ENCODE measurements around the gene ADCY6. TPM values are rescaled to one million over a fixed set of nuclear protein-coding genes. Genes with fewer than 3 reads are reported as not detected.

Gene ADCY6
- total RNA-seq, 1 donor from 2014 or later, result 52.1 TPM

DNA sequence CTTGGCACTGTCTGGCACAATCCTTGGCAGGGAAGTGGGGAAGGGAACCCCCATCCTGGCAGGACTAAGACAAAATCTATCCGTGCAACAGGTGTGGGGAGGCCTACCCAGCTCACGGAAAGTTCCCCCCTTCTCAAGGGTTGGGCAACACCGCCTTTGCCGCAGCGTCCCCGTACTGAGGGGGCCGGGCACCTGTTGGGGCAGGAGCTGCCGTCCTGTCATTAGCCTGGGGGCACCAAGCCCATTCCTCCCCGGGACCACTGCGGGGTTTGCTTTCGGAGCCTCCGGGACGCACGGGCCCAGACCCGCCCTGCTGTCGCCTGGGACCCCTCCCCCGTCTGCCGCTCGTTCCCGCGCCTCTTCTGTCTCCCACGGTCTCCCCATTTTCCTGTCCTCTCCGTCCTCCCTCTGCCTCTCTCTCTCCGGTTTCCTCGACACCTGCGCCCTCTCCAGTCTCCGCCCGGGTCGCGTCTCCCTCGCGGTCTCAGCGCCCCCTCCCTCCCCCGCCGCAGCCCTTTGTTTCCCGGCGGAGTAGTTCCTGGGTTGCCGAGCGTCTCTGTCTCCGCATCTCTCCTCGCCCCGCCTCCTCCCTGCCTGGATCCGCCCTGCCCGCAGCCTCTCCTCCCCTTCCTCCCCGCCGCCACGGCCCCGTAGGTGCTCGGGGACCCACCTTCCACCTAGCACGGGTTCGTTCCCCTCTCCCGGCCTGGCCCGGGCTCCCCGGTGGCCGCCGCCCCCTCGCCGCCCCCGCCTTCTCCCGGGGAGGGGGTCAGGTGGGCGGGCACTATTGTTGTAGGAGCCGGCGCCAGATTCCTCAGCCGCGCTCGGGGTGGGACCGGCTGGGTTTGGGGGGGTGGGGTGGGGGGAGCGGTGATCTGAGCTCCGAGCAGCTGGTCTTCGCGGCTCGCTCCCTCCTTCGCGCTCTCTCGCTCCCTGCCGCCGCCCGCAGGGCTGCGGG is 29.3 kb upstream of the ADCY6 start, which contains the start of gene CACNB3:
Gene CACNB3, plus strand, starts transcription at position 624 of the 958 bp plus-strand sequence. CDS start 434 bp downstream, outside the sequence.
- intact Hi-C loops (cut with DNase I), result no loop called here
- peak; percentile 14 for ATAC-seq (ENCODE audit: poor library complexity)
- DNase-seq, result peak; percentile 85

DNA sequence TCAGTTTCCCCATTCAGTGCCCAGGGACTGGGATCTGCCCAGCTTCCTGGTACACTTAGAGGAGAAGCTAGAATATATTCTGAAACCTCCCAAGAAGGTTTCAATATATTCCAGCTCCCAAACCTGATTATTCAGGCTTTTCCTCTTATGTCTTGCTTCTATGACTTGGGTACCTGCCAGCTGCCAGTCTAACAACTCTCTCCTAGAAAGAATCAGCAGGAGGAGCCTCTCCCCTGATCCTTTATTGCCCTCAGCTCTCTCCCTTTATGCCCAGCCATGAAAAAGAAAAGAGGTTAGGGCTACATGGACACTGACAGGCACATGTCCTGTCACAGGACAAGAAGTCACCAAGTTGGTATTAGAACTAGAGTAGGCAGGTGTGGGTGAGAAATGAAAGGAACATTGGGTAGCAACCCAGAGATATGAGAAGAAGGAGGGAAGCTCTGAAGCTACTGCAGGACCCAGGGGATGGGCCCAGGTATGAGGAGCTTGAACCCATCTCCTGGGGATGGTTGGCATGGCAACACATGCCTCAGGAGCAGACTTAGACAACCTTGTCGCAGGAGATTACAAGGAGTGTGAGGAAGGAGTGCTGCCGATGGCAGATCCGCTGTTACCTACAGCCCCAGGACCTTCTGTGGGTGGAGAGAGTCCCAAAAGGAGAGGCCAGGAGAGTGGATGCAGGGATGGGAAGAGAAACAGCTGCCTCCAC is 27.4 kb upstream of the ADCY6 start:
- no peak for DNase-seq
- intact Hi-C loops (cut with DNase I), result no loop called here
- ATAC-seq (ENCODE audit: poor library complexity), result no peak

DNA sequence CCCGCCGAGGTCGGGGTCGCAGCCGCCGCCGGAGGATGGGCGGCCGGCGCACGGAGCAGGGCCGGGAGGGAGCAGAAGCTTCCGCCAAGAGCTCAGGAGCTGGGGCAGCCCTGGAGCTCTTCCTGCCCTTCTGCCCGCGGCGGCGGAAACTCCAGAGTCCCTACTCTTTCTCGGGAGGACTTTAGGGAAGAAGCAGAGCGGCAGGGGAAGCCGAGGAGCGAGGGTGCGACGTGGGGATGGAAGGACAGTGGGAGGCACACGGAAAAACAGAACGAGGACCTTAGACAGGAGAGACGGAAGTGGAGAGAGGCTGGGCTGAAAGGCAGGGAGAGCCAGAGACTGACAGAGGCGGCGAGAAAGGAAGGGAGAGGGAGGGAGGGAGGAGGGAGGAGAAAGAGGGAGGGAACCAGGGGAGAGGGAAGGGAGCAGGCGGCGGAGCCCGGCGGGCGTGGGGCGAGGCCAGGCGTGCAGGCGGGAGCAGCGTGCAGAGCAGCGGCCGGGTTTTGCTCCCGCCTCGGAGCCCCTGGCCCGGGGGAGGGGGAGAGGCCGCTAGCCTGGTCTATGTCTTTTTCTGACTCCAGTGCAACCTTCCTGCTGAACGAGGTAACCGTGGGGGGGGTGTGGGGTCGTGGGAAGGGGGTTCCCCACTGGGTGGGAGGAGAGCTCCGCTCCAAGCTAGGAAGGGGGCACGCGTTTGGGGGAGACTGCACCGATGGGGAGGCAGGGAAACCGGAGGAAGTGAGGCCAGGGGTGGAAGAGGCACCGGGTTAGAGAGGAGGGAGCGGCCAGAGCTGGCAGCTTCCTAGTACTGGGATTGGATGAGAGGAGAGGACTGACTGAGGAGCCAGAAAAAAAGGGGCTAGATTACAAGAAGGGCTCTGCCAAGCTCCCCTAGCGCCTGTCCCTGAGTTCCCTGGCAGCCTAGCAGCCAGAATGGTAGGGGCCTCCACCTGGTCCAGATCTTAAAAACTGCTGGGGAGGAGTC is 26.5 kb upstream of the ADCY6 start:
- intact Hi-C loops (cut with DNase I), result no loop called here
- ATAC-seq (ENCODE audit: poor library complexity), result peak; percentile 86

DNA sequence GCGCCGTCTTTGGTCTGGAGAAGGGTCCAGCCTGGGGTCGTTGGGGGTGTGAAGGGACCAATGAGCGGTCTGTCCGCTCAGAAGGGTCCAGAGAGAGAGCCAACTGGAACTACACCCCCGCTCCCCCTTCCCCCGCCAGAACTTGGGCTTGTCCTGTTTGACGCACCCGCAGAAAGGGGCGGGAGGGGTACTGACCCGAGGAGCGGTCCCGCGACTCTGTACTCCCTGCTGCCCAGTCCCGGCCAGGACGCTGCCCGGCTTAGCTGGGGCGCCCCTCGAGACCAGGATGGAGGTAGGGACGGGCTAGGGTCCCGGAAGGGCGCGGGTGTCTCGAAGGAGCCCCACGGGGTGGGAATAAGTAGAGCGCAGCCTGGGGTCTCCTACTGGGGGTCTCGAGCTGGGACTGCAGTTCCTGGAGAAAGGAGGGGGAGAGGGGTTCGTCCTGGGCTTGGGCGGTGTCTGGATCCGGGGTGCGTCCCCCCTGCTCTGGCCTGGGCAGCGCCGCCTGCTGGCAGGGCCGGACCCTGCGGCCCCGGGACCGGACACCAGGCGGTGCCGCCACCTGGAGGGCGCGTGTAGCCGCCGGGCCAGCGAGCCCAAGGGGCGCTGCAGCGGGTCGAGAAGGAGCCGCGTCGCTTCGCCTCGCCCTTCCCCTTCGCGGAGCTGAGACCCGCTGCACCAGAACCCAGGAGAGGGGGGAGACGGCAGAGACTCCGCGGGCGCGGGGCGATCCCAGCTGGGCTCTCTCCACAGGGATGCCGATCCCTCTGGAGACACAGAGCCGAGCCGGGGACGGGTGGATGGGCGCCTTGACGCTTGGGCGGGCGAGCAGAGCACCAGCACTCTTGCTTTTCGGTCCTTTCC is 25.6 kb upstream of the ADCY6 start:
- DNase-seq, result peak; percentile 93
- intact Hi-C loops (cut with DNase I), result no loop called here
- ATAC-seq (ENCODE audit: poor library complexity), result peak; percentile 93

More for the DNA sequence above, 26.5 kb upstream of the ADCY6 start:
- peak; percentile 84 for DNase-seq

DNA sequence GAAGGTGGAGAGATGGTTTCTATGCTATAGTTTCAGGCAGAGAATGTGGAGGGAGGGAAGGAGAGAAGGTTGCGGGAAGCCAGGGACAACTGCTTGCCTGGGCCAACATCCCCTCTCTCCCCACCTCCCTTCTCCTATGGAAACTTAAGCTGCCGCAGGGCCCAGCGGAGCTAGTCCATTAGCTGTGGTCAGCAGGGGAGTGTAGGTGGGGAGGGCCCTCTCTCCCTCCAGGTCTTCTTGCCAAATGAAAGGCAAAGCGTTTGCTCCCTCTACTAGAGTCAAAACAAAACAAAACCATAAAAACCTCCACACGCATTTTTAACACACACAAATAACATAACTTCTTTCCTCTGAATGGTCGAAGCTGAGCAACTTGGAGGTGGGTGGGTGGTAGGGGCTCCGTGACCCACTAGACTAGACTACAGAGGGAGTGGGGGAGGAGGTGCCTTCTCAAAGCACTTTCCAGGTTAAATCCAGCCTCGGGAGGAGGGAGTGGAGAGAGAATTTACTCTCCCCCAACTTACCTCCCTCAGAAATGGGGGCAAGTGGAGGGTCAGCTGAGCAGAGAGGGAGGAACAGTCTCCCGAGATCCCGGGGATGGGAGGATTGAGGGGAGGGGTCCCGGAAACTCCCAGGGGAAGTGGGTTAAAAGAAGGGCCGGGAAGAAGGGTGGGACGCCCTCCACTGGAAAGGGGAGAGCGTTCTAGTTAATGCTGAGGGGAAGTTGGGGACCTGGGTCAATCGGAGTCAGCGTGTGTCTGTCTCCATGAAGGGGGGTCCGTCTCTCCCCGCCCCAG is 24.8 kb upstream of the ADCY6 start:
- intact Hi-C loops (cut with DNase I), result no loop called here
- no peak for DNase-seq
- no peak for ATAC-seq (ENCODE audit: poor library complexity)

DNA sequence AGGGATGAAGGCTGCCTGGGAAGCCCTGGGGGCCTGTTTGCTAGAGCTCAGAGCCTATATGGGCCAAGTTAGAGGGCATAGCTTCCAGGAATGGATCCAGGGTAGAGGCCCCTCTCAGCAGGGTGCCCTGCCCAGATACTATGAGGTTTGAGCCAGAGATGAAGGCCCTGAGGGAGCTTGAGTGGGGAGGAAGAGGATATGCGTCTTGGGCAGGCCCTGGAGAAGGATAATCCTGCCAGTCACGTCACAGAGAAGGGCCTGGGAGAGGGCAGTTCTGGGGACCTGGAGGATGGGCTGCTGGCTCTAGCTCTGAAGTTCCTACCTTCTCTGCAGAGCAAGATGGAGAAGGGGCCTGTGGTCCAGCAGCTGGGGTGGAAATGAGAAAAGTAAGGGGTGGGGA is 23.5 kb upstream of the ADCY6 start:
- no peak for ATAC-seq (ENCODE audit: poor library complexity)
- intact Hi-C loops (cut with DNase I), result no loop called here
- no peak for DNase-seq

DNA sequence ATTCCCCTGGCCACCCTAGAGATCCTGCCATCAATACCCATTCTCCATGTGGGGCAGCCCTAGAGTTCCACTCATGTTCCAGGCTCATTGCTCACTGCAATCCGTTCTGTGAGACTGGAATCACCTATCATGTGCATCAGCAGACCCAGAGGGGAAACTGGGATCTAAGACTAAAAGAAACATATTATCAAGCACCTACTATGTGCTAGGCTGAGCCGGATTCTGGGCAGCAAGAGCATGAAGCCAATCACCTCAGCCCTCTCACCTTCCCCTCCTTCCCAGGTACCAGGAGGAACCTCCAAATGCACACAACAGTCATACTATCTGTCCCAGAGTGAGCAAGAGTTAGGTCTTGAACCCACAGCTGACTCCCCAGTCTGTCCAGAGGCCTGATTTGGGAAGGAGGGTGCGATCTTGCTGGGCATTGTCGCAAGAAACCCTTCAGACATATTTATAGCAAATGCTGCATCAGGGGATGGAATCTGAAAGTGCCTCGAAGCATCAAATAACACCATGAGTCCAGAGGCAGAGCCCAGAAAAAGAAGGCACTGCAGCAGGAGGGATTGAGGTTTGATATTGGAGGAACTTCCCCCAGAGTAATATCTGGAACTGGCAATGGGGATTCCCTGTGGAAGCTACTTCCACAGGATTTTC is 22.7 kb upstream of the ADCY6 start:
- DNase-seq, result no peak
- intact Hi-C loops (cut with DNase I), result no loop called here
- ATAC-seq (ENCODE audit: poor library complexity), result no peak

DNA sequence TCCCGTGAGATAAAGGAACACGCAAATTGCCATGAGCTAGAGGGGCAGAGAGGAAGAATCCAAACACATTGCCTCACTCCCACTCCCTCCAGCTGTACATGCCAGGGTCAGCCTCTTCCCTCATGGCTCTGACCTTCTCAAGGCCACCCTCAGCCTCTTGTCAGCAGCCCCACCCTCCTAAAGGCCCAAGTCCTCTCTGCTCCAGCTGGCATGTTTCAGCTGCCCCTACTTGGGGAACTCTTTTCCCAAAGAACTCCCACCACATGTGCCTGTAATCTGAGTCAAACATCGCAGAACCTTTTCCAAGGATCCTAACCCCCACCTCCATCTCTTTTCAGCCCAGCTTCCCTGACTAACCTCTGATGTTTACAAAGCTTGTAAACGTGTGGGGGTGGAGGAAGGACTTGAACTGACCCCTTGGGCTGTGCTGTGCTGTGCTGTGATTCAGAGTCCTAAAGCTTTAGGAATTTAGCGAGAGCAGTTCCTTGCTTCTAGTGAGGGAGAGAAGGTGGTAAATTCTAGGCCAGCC is 22.1 kb upstream of the ADCY6 start:
- intact Hi-C loops (cut with DNase I), result no loop called here

DNA sequence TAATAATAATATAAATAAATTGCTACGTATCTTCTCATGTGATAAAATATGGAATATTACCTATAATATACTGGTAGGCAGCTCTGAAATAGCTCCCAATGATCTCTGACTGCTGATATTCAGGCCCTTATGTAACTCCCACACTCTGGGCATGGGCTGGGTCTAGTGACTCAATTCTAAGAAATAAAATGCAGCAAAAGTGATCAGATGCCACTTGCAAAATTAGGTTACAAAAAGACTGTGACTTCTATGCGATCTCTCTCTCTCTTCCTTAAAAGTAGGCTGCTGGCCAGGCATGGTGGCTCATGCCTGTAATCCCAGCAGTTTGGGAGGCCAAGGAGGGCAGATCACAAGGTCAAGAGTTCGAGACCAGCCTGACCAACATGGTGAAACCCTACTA is 19.1 kb upstream of the ADCY6 start:
- DNase-seq, result no peak
- no peak for ATAC-seq (ENCODE audit: poor library complexity)
- intact Hi-C loops (cut with DNase I), result no loop called here

More for the DNA sequence above, 22.1 kb upstream of the ADCY6 start:
- DNase-seq (no peak), ATAC-seq (ENCODE audit: poor library complexity) (no peak)

DNA sequence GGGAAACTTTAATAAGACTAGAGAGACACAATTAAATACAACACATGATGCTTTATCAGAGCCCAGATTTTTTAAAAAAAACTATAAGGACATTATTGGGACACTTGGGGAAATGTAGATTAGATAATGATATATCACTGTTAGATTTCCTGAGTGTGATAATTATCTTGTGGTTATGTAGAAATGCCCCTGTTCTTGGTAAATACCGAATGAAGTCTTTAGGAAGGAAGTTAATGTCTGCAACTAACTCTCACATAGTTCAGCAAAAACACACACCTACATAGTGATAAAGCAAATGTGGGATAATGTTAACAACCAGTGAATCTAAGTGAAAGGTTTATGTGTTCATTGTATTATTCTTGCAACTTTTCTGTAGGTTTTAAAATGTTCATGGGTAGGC is 14.8 kb upstream of the ADCY6 start:
- intact Hi-C loops (cut with DNase I), result no loop called here
- no peak for ATAC-seq (ENCODE audit: poor library complexity)

DNA sequence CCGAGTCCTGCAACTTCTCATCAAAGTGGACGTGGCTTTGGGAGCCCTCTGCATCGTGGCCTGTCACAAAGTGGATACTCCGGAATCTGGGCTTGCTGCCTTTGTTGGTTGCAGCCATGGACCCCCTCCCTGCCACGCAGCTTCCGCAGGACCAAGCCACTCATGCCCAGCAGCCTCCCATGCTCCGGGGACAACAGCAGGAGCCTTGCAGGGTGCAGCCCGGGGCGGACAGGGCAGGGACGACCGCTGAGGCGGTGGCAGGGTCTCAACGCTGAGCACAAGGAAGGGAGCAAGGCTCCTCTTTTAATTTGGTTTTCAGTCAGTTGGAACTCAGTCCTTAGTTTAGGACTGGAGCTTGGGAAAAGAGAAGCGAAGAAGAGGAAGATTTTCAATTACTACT is 12.1 kb upstream of the ADCY6 start:
- intact Hi-C loops (cut with DNase I), result no loop called here
- ATAC-seq (ENCODE audit: poor library complexity) (no peak), DNase-seq (no peak)

More for the DNA sequence above, 14.8 kb upstream of the ADCY6 start:
- no peak for DNase-seq

DNA sequence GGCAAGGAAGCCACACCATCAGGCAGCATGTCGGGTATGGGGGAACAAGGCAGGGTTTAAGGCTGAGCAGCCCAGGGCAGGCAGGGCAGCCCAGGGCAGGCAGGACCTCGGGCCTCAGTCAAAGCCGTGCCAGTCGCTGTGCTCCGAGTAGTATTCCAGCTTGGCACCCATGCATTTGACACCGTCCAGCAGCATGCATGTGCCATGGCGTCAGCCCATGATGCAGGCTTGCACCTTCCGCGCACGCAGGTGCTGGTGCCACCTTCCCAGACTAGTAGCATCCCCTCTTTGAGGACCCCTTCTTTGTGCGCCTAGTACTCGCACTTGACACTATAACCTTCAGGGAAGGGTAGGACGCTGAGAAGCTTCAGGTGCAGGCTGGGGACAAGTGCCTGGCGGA is 11.6 kb upstream of the ADCY6 start:
- ATAC-seq (ENCODE audit: poor library complexity), result no peak
- intact Hi-C loops (cut with DNase I), result no loop called here
- no peak for DNase-seq

DNA sequence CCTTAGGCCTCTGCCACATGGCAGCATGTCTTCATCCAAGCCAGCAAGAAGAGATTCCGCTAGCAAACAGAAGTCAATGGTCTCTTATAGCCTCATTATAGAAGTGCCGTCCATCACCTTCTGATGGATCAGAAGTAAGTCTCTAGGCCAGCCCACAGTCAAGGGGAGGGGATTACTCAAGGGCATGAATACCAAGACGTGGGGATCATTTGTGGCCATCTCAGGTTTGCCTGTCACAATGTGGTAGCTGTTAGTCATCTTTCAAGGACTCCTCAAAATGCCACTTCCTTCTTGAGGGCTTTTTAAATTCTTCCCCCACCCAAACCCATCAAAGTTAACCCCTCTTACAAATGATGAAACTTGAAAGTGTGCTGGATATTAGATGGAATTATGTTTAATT is 8.1 kb upstream of the ADCY6 start:
- intact Hi-C loops (cut with DNase I), result loop anchor here (1.0 kb wide), 1 partner anchor 44 kb away; no protein-coding TSS in a partner anchor
- no peak for DNase-seq
- no peak for ATAC-seq (ENCODE audit: poor library complexity)

DNA sequence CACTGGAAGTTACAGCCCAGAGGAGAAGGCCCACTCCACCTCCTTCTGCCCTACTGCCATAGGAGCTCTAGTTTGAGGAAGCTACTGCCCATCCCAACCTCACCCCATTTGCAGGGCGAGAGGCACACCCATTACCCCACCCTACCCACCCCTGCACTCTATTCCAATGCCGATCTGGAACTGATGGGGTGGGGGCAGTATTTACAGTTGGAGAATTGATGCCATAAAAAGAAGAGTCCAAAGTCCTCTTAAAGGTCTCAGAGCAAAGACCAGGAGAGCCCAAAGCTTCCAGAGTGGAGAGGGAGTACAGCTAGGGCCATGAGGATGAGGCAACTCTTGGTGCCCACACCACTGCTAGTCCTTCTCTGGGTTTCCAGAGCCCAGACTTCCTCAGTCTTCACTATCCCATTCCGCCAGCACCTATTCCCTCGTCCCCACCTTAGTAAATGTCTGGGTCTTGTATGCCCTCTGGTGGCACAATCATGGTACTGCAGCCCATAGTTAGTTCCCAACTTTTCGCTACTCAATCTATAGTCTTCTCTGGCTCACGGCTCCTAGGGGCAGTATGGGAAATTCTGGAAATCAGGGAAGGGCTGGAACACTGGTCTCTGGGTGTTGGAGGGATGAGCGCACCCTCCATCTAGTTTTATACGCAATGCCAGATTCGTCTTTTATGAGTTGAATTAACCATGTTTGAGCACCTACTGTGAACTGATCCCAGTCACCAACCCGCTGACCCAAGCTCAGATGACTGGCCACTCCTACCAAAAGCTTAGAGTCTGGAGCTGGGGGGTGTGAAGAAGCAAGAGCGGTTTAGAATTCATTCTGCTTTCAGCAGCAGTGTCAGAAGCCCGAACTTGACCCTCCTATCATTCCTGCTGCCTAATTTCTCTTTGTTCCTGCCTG is 6.9 kb upstream of the ADCY6 start:
- intact Hi-C loops (cut with DNase I), result loop anchor here (1.0 kb wide), 1 partner anchor 43 kb away; no protein-coding TSS in a partner anchor
- ATAC-seq (ENCODE audit: poor library complexity) (peak; percentile 93), DNase-seq (peak; percentile 62)

DNA sequence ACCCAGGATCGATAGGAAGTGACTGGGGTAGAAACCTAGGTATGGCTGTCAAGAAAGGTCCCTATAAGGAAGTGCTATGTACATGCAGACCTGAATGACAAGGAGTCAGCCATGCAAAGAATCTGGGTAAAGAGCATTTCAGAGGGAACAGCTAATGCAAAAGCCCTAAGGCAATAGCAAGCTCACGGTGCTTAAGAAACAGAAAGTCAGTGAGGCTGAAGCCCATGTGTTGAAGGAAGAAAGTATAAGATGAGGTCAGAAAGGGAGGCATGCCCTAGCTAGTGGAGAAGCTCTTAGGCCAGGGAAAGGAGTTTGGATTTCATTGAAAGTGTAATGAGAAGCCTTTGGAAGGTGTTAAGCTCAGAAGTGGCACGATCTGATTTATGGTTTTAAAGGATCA is 6.0 kb upstream of the ADCY6 start:
- intact Hi-C loops (cut with DNase I), result no loop called here
- ATAC-seq (ENCODE audit: poor library complexity), result no peak
- no peak for DNase-seq

Data from Right ventricle myocardium superior (tissue), 1 donor.